ENCODE data around the gene ATG7.
A peak's percentile ranks its signal among the peaks of the same experiment; 100 is the strongest.
"Not testable (repeated sequence)": the region's sequence is repeated elsewhere in the genome, so short reads cannot be mapped to it uniquely, and the experiment has no call there.

The ATG7 gene

GRCh38 chr3:11436775-11437174 is 164.6 kb downstream of the ATG7 start:
- Mint-ChIP-seq H3K9me3 (no peaks in the 10 kb centered on the region), H3K4me3 (no peak overlapping the region), H3K36me3 (ENCODE audit: insufficient read depth) (peaks cover 2% of the 10 kb centered on the region), H3K27ac (ENCODE audit: low read depth) (no peak overlapping the region), H3K27me3 (no peaks in the 10 kb centered on the region), H3K4me1 (no peaks in the 10 kb centered on the region)
- no peak for DNase-seq (ENCODE audit: low spot score in 2 of 2)
- ATAC-seq (replicated peaks; ENCODE audit: extremely low read depth, poor library complexity, severe bottlenecking): no peak

GRCh38 chr3:11437506-11437905 is 165.3 kb downstream of the ATG7 start:
- DNase-seq (ENCODE audit: low spot score in 2 of 2): no peak
- Mint-ChIP-seq H3K27me3 (no peaks in the 10 kb centered on the region), H3K4me3 (no peak overlapping the region), H3K9me3 (no peaks in the 10 kb centered on the region), H3K27ac (ENCODE audit: low read depth) (no peak overlapping the region), H3K4me1 (no peaks in the 10 kb centered on the region), H3K36me3 (ENCODE audit: insufficient read depth) (peaks cover 2% of the 10 kb centered on the region)
- ATAC-seq (replicated peaks; ENCODE audit: extremely low read depth, poor library complexity, severe bottlenecking): no peak

GRCh38 chr3:11438646-11439045 is 166.4 kb downstream of the ATG7 start:
- no peak for DNase-seq (ENCODE audit: low spot score in 2 of 2)
- H3K36me3 Mint-ChIP-seq (ENCODE audit: insufficient read depth): peaks cover 7% of the 10 kb centered on the region
- H3K4me1 Mint-ChIP-seq: no peaks in the 10 kb centered on the region
- H3K27ac Mint-ChIP-seq (ENCODE audit: low read depth): no peak overlapping the region
- no peaks in the 10 kb centered on the region for H3K27me3 Mint-ChIP-seq
- H3K4me3 Mint-ChIP-seq: no peak overlapping the region
- no peaks in the 10 kb centered on the region for H3K9me3 Mint-ChIP-seq
- no peak for ATAC-seq (replicated peaks; ENCODE audit: extremely low read depth, poor library complexity, severe bottlenecking)

- H3K27me3 Mint-ChIP-seq; ATAC-seq (replicated peaks; ENCODE audit: extremely low read depth, poor library complexity, severe bottlenecking); H3K27ac Mint-ChIP-seq (ENCODE audit: low read depth); H3K9me3 Mint-ChIP-seq; DNase-seq (ENCODE audit: low spot score in 2 of 2); H3K36me3 Mint-ChIP-seq (ENCODE audit: insufficient read depth); H3K4me1 Mint-ChIP-seq; H3K4me3 Mint-ChIP-seq: not testable (repeated sequence)
Observed at GRCh38 chr3:11441346-11441745, 169.1 kb downstream of the ATG7 start.

- peaks cover 12% of the 10 kb centered on the region for H3K4me1 Mint-ChIP-seq
- no peak overlapping the region for H3K27ac Mint-ChIP-seq (ENCODE audit: low read depth)
- peaks cover 5% of the 10 kb centered on the region for H3K36me3 Mint-ChIP-seq (ENCODE audit: insufficient read depth)
- ATAC-seq (replicated peaks; ENCODE audit: extremely low read depth, poor library complexity, severe bottlenecking) (no peak), DNase-seq (ENCODE audit: low spot score in 2 of 2) (no peak)
- no peak overlapping the region for H3K4me3 Mint-ChIP-seq
- no peaks in the 10 kb centered on the region for H3K9me3 Mint-ChIP-seq
- no peaks in the 10 kb centered on the region for H3K27me3 Mint-ChIP-seq
Observed at GRCh38 chr3:11444404-11444803, 172.2 kb downstream of the ATG7 start.

GRCh38 chr3:11445193-11445592 is 173.0 kb downstream of the ATG7 start:
- not testable (repeated sequence) for H3K9me3 Mint-ChIP-seq; H3K36me3 Mint-ChIP-seq (ENCODE audit: insufficient read depth); ATAC-seq (replicated peaks; ENCODE audit: extremely low read depth, poor library complexity, severe bottlenecking); H3K27ac Mint-ChIP-seq (ENCODE audit: low read depth); H3K4me3 Mint-ChIP-seq; DNase-seq (ENCODE audit: low spot score in 2 of 2); H3K27me3 Mint-ChIP-seq
- H3K4me1 Mint-ChIP-seq: peaks cover 12% of the 10 kb centered on the region

GRCh38 chr3:11445883-11446282 is 173.7 kb downstream of the ATG7 start:
- no peak overlapping the region for H3K4me3 Mint-ChIP-seq
- H3K27ac Mint-ChIP-seq (ENCODE audit: low read depth): no peak overlapping the region
- peaks cover 7% of the 10 kb centered on the region for H3K36me3 Mint-ChIP-seq (ENCODE audit: insufficient read depth)
- ATAC-seq (replicated peaks; ENCODE audit: extremely low read depth, poor library complexity, severe bottlenecking) (no peak), DNase-seq (ENCODE audit: low spot score in 2 of 2) (no peak)
- peaks cover 12% of the 10 kb centered on the region for H3K4me1 Mint-ChIP-seq
- no peaks in the 10 kb centered on the region for H3K9me3 Mint-ChIP-seq
- no peaks in the 10 kb centered on the region for H3K27me3 Mint-ChIP-seq

GRCh38 chr3:11447584-11448200 is 175.5 kb downstream of the ATG7 start:
- Mint-ChIP-seq H3K27ac (ENCODE audit: low read depth) (no peak overlapping the region), H3K4me3 (no peak overlapping the region), H3K36me3 (ENCODE audit: insufficient read depth) (peaks cover 7% of the 10 kb centered on the region)

GRCh38 chr3:11450015-11450414 is 177.8 kb downstream of the ATG7 start:
- H3K4me3 Mint-ChIP-seq: no peak overlapping the region
- H3K27ac Mint-ChIP-seq (ENCODE audit: low read depth): no peak overlapping the region
- no peaks in the 10 kb centered on the region for H3K27me3 Mint-ChIP-seq
- H3K4me1 Mint-ChIP-seq: peaks cover 12% of the 10 kb centered on the region
- peaks cover 4% of the 10 kb centered on the region for H3K36me3 Mint-ChIP-seq (ENCODE audit: insufficient read depth)
- ATAC-seq (replicated peaks; ENCODE audit: extremely low read depth, poor library complexity, severe bottlenecking) (no peak), DNase-seq (ENCODE audit: low spot score in 2 of 2) (no peak)
- H3K9me3 Mint-ChIP-seq: no peaks in the 10 kb centered on the region

More at GRCh38 chr3:11447584-11448200, 175.5 kb downstream of the ATG7 start:
- no peaks in the 10 kb centered on the region for H3K27me3 Mint-ChIP-seq
- DNase-seq (ENCODE audit: low spot score in 2 of 2) (no peak), ATAC-seq (replicated peaks; ENCODE audit: extremely low read depth, poor library complexity, severe bottlenecking) (no peak)
- no peaks in the 10 kb centered on the region for H3K9me3 Mint-ChIP-seq
- H3K4me1 Mint-ChIP-seq: peaks cover 12% of the 10 kb centered on the region

GRCh38 chr3:11452312-11452711 is 180.1 kb downstream of the ATG7 start:
- H3K4me1 Mint-ChIP-seq: peaks cover 8% of the 10 kb centered on the region
- H3K9me3 Mint-ChIP-seq: no peaks in the 10 kb centered on the region
- H3K36me3 Mint-ChIP-seq (ENCODE audit: insufficient read depth): peaks cover 4% of the 10 kb centered on the region
- DNase-seq (ENCODE audit: low spot score in 2 of 2) (no peak), ATAC-seq (replicated peaks; ENCODE audit: extremely low read depth, poor library complexity, severe bottlenecking) (no peak)
- H3K27me3 Mint-ChIP-seq: no peaks in the 10 kb centered on the region
- peak overlapping the region; percentile 22 for H3K27ac Mint-ChIP-seq (ENCODE audit: low read depth)
- no peak overlapping the region for H3K4me3 Mint-ChIP-seq

- no peak for DNase-seq (ENCODE audit: low spot score in 2 of 2)
- H3K36me3 Mint-ChIP-seq (ENCODE audit: insufficient read depth): peaks cover 4% of the 10 kb centered on the region
- no peak overlapping the region for H3K27ac Mint-ChIP-seq (ENCODE audit: low read depth)
- no peak overlapping the region for H3K4me3 Mint-ChIP-seq
- no peaks in the 10 kb centered on the region for H3K27me3 Mint-ChIP-seq
- ATAC-seq (replicated peaks; ENCODE audit: extremely low read depth, poor library complexity, severe bottlenecking): no peak
- H3K4me1 Mint-ChIP-seq: peaks cover 2% of the 10 kb centered on the region
- H3K9me3 Mint-ChIP-seq: no peaks in the 10 kb centered on the region
Observed at GRCh38 chr3:11452885-11453847, 181.0 kb downstream of the ATG7 start.

- H3K4me3 Mint-ChIP-seq: no peak overlapping the region
- H3K4me1 Mint-ChIP-seq: peaks cover 5% of the 10 kb centered on the region
- H3K27ac Mint-ChIP-seq (ENCODE audit: low read depth): no peak overlapping the region
- H3K27me3 Mint-ChIP-seq: no peaks in the 10 kb centered on the region
- DNase-seq (ENCODE audit: low spot score in 2 of 2): no peak
- H3K36me3 Mint-ChIP-seq (ENCODE audit: insufficient read depth): peaks cover 6% of the 10 kb centered on the region
- ATAC-seq (replicated peaks; ENCODE audit: extremely low read depth, poor library complexity, severe bottlenecking): no peak
- no peaks in the 10 kb centered on the region for H3K9me3 Mint-ChIP-seq
Observed at GRCh38 chr3:11455956-11456355, 183.8 kb downstream of the ATG7 start.

- Mint-ChIP-seq H3K9me3 (no peaks in the 10 kb centered on the region), H3K27me3 (no peaks in the 10 kb centered on the region), H3K27ac (ENCODE audit: low read depth) (no peak overlapping the region), H3K36me3 (ENCODE audit: insufficient read depth) (peaks cover 6% of the 10 kb centered on the region), H3K4me1 (peaks cover 5% of the 10 kb centered on the region), H3K4me3 (no peak overlapping the region)
- ATAC-seq (replicated peaks; ENCODE audit: extremely low read depth, poor library complexity, severe bottlenecking): no peak
- DNase-seq (ENCODE audit: low spot score in 2 of 2): no peak
Observed at GRCh38 chr3:11457135-11457534, 184.9 kb downstream of the ATG7 start.
